Upper lobe of right lung (tissue), 1 donor: Measurements from ENCODE around the gene WAPL. TPM values are rescaled to one million over a fixed set of nuclear protein-coding genes. Genes with fewer than 3 reads are reported as not detected.

Experiments used
- ATAC-seq: fragments of 200-7000 bp; cut with Tn5 transposase; one replicate; pipeline ENCODE4 v1.9.1; 2020; ENCODE audit warnings: mild to moderate bottlenecking, moderate library complexity
- DNase-seq: peaks from one replicate; pipeline ENCODE4 v3.0.0-alpha.2; 2020
- H3K27ac ChIP-seq: fragments of 200-600 bp; one replicate; pipeline ENCODE4 v1.8.0; 2022
- H3K27me3 ChIP-seq: fragments of 200-600 bp; one replicate; pipeline ENCODE4 v1.8.0; 2022; ENCODE audit warnings: mild to moderate bottlenecking
- H3K36me3 ChIP-seq: fragments of 200-600 bp; one replicate; pipeline ENCODE4 v1.8.0; 2022
- H3K4me1 ChIP-seq: fragments of 200-600 bp; one replicate; pipeline ENCODE4 v1.8.0; 2022
- H3K4me3 ChIP-seq: fragments of 200-600 bp; one replicate; pipeline ENCODE4 v1.8.0; 2022; ENCODE audit warnings: mild to moderate bottlenecking
- H3K9me3 ChIP-seq: fragments of 200-600 bp; one replicate; pipeline ENCODE4 v1.8.0; 2022
- CTCF ChIP-seq: fragments of 200-600 bp; IDR thresholded peaks from one replicate; pipeline ENCODE4 v1.8.0; 2022; ENCODE audit warnings: antibody characterized with exemption
- intact Hi-C: fragments of 100-400 bp; cut with DNase I; formaldehyde crosslinking; loops from one replicate; pipeline ENCODE4 v1.11.0; 2022
- total RNA-seq: library from RNA; stranded (reverse); fragmentation: NEBNext Ultra II Directional; extraction: Animal tissue kit (Norgen Biotek cat#: 25700); gene quantifications from one replicate; pipeline ENCODE4 v1.2.1, GENCODE V29; 2021
- donor health status: DM: no; HTN: yes; CAD: no; lungs with severe emphysema.

Gene WAPL
- total RNA-seq, 1 donor from 2014 or later, result 35.1 TPM

- no peak for ATAC-seq
- H3K27ac ChIP-seq, result no peak overlapping the region
- intact Hi-C loops, result loop anchor here (10.0 kb wide), 1 partner anchor 201 kb away; no protein-coding TSS in a partner anchor
- no peak for TF ChIP-seq CTCF
- no peaks in the 10 kb centered on the region for H3K36me3 ChIP-seq
- no peaks in the 10 kb centered on the region for H3K9me3 ChIP-seq
- H3K4me1 ChIP-seq, result peaks cover 7% of the 10 kb centered on the region
- no peak for DNase-seq
- peaks cover 44% of the 10 kb centered on the region for H3K27me3 ChIP-seq
- no peak overlapping the region for H3K4me3 ChIP-seq
These were observed 127.6 kb downstream of the WAPL start for GRCh38 chr10:86393862-86394455.

GRCh38 chr10:86393362-86393761 is 128.2 kb downstream of the WAPL start:
- ATAC-seq, result no peak
- TF ChIP-seq CTCF, result no peak
- H3K36me3 ChIP-seq, result no peaks in the 10 kb centered on the region
- no peak overlapping the region for H3K27ac ChIP-seq
- intact Hi-C loops, result loop anchor here (10.0 kb wide), 1 partner anchor 201 kb away; no protein-coding TSS in a partner anchor
- H3K27me3 ChIP-seq, result peaks cover 46% of the 10 kb centered on the region
- H3K9me3 ChIP-seq, result no peaks in the 10 kb centered on the region
- no peak overlapping the region for H3K4me3 ChIP-seq
- peaks cover 7% of the 10 kb centered on the region for H3K4me1 ChIP-seq
- DNase-seq, result no peak

GRCh38 chr10:86392723-86393094 is 128.9 kb downstream of the WAPL start:
- no peak overlapping the region for H3K4me3 ChIP-seq
- H3K27ac ChIP-seq, result no peak overlapping the region
- intact Hi-C loops, result loop anchor here (10.0 kb wide), 1 partner anchor 202 kb away; no protein-coding TSS in a partner anchor
- peaks cover 7% of the 10 kb centered on the region for H3K4me1 ChIP-seq
- H3K36me3 ChIP-seq, result no peaks in the 10 kb centered on the region
- DNase-seq (no peak), ATAC-seq (no peak)
- H3K9me3 ChIP-seq, result no peaks in the 10 kb centered on the region
- TF ChIP-seq CTCF, result no peak
- peaks cover 52% of the 10 kb centered on the region for H3K27me3 ChIP-seq

GRCh38 chr10:86391986-86392722 is 129.4 kb downstream of the WAPL start:
- intact Hi-C loops, result loop anchor here (10.0 kb wide), 1 partner anchor 203 kb away; no protein-coding TSS in a partner anchor
- ATAC-seq, result peak; percentile 5
- no peak for DNase-seq

GRCh38 chr10:86391236-86391840 is 130.3 kb downstream of the WAPL start:
- Histone ChIP-seq H3K4me3 (no peak overlapping the region), H3K27ac (no peak overlapping the region), H3K9me3 (no peaks in the 10 kb centered on the region), H3K4me1 (peaks cover 7% of the 10 kb centered on the region), H3K36me3 (no peaks in the 10 kb centered on the region), H3K27me3 (peaks cover 65% of the 10 kb centered on the region)
- TF ChIP-seq CTCF, result no peak
- intact Hi-C loops, result loop anchor here (10.0 kb wide), 1 partner anchor 203 kb away; no protein-coding TSS in a partner anchor
- ATAC-seq (no peak), DNase-seq (no peak)

More at GRCh38 chr10:86391986-86392722, 129.4 kb downstream of the WAPL start:
- TF ChIP-seq CTCF, result no peak
- Histone ChIP-seq H3K27me3 (peaks cover 57% of the 10 kb centered on the region), H3K27ac (no peak overlapping the region), H3K4me1 (peaks cover 7% of the 10 kb centered on the region), H3K9me3 (no peaks in the 10 kb centered on the region), H3K36me3 (no peaks in the 10 kb centered on the region), H3K4me3 (no peak overlapping the region)
